SU-DHL-6 (cell line): ENCODE data around the gene LYL1.

Experiments used
- H2AFZ ChIP-seq: fragments of 200-600 bp; sonication (generic); 2 replicates; pipeline ENCODE4 v1.6.1; 2014; ENCODE audit warnings: low read depth, mild to moderate bottlenecking, moderate library complexity, mixed read lengths, antibody characterized with exemption, low read length; ENCODE audit not compliant: severe bottlenecking
- H3F3A ChIP-seq: fragments of 200-600 bp; shearing (Covaris generic); 2 replicates; pipeline ENCODE4 v1.6.0; 2016; ENCODE audit warnings: antibody characterized with exemption, mild to moderate bottlenecking; ENCODE audit not compliant: insufficient read depth
- H3K27ac ChIP-seq: fragments of 200-600 bp; sonication (generic); 2 replicates; pipeline ENCODE4 v1.5.1; 2016; ENCODE audit warnings: low read depth, mild to moderate bottlenecking, low read length, moderate library complexity, mixed read lengths
- H3K27me3 ChIP-seq: fragments of 200-600 bp; sonication (generic), shearing (Covaris generic); 2 replicates; pipeline ENCODE4 v1.6.0; 2014; ENCODE audit warnings: mild to moderate bottlenecking, low read length
- H3K36me3 ChIP-seq: fragments of 200-600 bp; sonication (generic); 2 replicates; pipeline ENCODE4 v1.6.1; 2014; ENCODE audit warnings: mild to moderate bottlenecking, low read length, mixed read lengths
- H3K4me2 ChIP-seq: fragments of 300-600, 200-600 bp; shearing (Covaris generic), sonication (generic); 2 replicates; pipeline ENCODE4 v1.6.0; 2014; ENCODE audit warnings: low read length, low read depth, mild to moderate bottlenecking; ENCODE audit not compliant: poor library complexity, severe bottlenecking
- H3K4me3 ChIP-seq: fragments of 200-600 bp; sonication (generic); 2 replicates; pipeline ENCODE4 v1.5.1; 2014; ENCODE audit warnings: antibody characterized with exemption, low read length, mild to moderate bottlenecking, mixed read lengths; ENCODE audit not compliant: insufficient read depth, poor library complexity, severe bottlenecking
- H3K79me2 ChIP-seq: fragments of 200-600 bp; sonication (generic); 2 replicates; pipeline ENCODE4 v1.6.1; 2014; ENCODE audit warnings: mild to moderate bottlenecking, low read length, moderate library complexity; ENCODE audit not compliant: insufficient read depth
- H3K9ac ChIP-seq: fragments of 200-600 bp; sonication (generic); 2 replicates; pipeline ENCODE4 v1.7.0; 2014; ENCODE audit warnings: mild to moderate bottlenecking, low read length
- H3K9me2 ChIP-seq: fragments of 200-600 bp; sonication (generic); replicated peaks from 2 replicates; pipeline ENCODE4 v1.6.1; 2014; ENCODE audit warnings: low read length; ENCODE audit not compliant: insufficient read depth
- H3K9me3 ChIP-seq: fragments of 200-600 bp; sonication (generic); 2 replicates; pipeline ENCODE4 v1.6.1; 2014; ENCODE audit warnings: low read length, mixed read lengths; ENCODE audit not compliant: insufficient read depth
- H4K20me1 ChIP-seq: fragments of 200-600 bp; sonication (generic); 2 replicates; pipeline ENCODE4 v1.6.1; 2014; ENCODE audit warnings: low read depth, mild to moderate bottlenecking, antibody characterized with exemption, low read length, moderate library complexity, mixed read lengths
- CTCF ChIP-seq: fragments of 200-600 bp; sonication (generic); IDR thresholded peaks from one replicate; pipeline ENCODE4 v1.5.1; 2017; ENCODE audit warnings: antibody characterized with exemption, mild to moderate bottlenecking, low read length, moderate library complexity; ENCODE audit not compliant: insufficient read depth, poor library complexity, severe bottlenecking
- EZH2phosphoT487 ChIP-seq: fragments of 200-600 bp; sonication (generic), shearing (Covaris generic); conservative IDR thresholded peaks from 2 replicates; pipeline ENCODE4 v1.6.1; 2018; ENCODE audit warnings: mild to moderate bottlenecking, antibody characterized with exemption, low read length, moderate library complexity, mixed read lengths

The LYL1 gene

GRCh38 chr19:13134626-13135025, 32.0 kb upstream of the LYL1 start:
- H4K20me1 ChIP-seq = peaks cover 5% of the 10 kb centered on the region; the same call in 1 of the 2 replicates
- no peaks in the 10 kb centered on the region for H3K36me3 ChIP-seq
- H3K4me3 ChIP-seq = no peak overlapping the region
- H3K4me2 ChIP-seq = no peak overlapping the region
- no peak overlapping the region for H3K9ac ChIP-seq
- H3K27me3 ChIP-seq = no peaks in the 10 kb centered on the region
- no peaks in the 10 kb centered on the region for H3K9me3 ChIP-seq
- TF ChIP-seq EZH2phosphoT487 (no peak), CTCF (no peak)
- H2AFZ ChIP-seq = no peak overlapping the region
- H3F3A ChIP-seq = no peaks in the 10 kb centered on the region
- H3K27ac ChIP-seq = no peak overlapping the region
- no peaks in the 10 kb centered on the region for H3K9me2 ChIP-seq
- H3K79me2 ChIP-seq = peaks cover 17% of the 10 kb centered on the region; the same call in 1 of the 2 replicates

GRCh38 chr19:13133241-13133870, 30.7 kb upstream of the LYL1 start:
- H3K79me2 ChIP-seq = peaks cover 29% of the 10 kb centered on the region
- no peaks in the 10 kb centered on the region for H3K9me3 ChIP-seq
- H4K20me1 ChIP-seq = peaks cover 5% of the 10 kb centered on the region; the same call in 1 of the 2 replicates
- H2AFZ ChIP-seq = no peak overlapping the region
- H3K27me3 ChIP-seq = no peaks in the 10 kb centered on the region
- no peaks in the 10 kb centered on the region for H3F3A ChIP-seq
- H3K36me3 ChIP-seq = no peaks in the 10 kb centered on the region
- no peaks in the 10 kb centered on the region for H3K9me2 ChIP-seq
- no peak for TF ChIP-seq CTCF
- no peak for TF ChIP-seq EZH2phosphoT487
- no peak overlapping the region for H3K4me2 ChIP-seq
- no peak overlapping the region for H3K9ac ChIP-seq
- H3K27ac ChIP-seq = no peak overlapping the region
- no peak overlapping the region for H3K4me3 ChIP-seq

GRCh38 chr19:13132471-13133180, 30.0 kb upstream of the LYL1 start:
- no peak overlapping the region for H3K27ac ChIP-seq
- H3F3A ChIP-seq = no peaks in the 10 kb centered on the region
- no peaks in the 10 kb centered on the region for H3K27me3 ChIP-seq
- no peaks in the 10 kb centered on the region for H3K9me3 ChIP-seq
- no peak overlapping the region for H2AFZ ChIP-seq
- TF ChIP-seq CTCF (no peak), EZH2phosphoT487 (no peak)
- H4K20me1 ChIP-seq = peaks cover 5% of the 10 kb centered on the region; the same call in 1 of the 2 replicates
- H3K9me2 ChIP-seq = no peaks in the 10 kb centered on the region
- H3K4me2 ChIP-seq = no peak overlapping the region
- H3K79me2 ChIP-seq = peaks cover 36% of the 10 kb centered on the region
- H3K4me3 ChIP-seq = no peak overlapping the region
- no peak overlapping the region for H3K9ac ChIP-seq
- H3K36me3 ChIP-seq = no peaks in the 10 kb centered on the region
